NCI-H1417 (cell line): ENCODE results near the gene ABCG1.

Source experiments
- DNase-seq, 3 experiments: peaks; one replicate each; lab custom pipeline; 2025; lab: John Stamatoyannopoulos, UW

ABCG1 gene

GRCh38 chr21:42214081-42214750, 4.7 kb upstream of the ABCG1 start:
- DNase-seq = no peak

- DNase-seq = no peak
These were observed 4.0 kb upstream of the ABCG1 start for GRCh38 chr21:42214921-42215320.

GRCh38 chr21:42215942-42216725, 2.8 kb upstream of the ABCG1 start:
- no peak for DNase-seq

- no peak for DNase-seq
These were observed 2.0 kb upstream of the ABCG1 start for GRCh38 chr21:42216726-42217572.

- DNase-seq = peak; percentile 44 to 81 (median 72)
These were observed 732 bp downstream of the ABCG1 start for GRCh38 chr21:42219606-42220137.

- DNase-seq = peak; percentile 84 to 98 (median 88)
These were observed 1.3 kb downstream of the ABCG1 start for GRCh38 chr21:42220138-42220701.

- no peak for DNase-seq
These were observed 2.8 kb downstream of the ABCG1 start for GRCh38 chr21:42221581-42222345.

GRCh38 chr21:42222386-42222785, 3.4 kb downstream of the ABCG1 start:
- no peak for DNase-seq

GRCh38 chr21:42222821-42223390, 4.0 kb downstream of the ABCG1 start:
- DNase-seq = no peak

GRCh38 chr21:42223826-42224575, 5.1 kb downstream of the ABCG1 start:
- no peak for DNase-seq

- DNase-seq = no peak
These were observed 6.1 kb downstream of the ABCG1 start for GRCh38 chr21:42225042-42225441.

- DNase-seq = no peak
These were observed 6.7 kb downstream of the ABCG1 start for GRCh38 chr21:42225571-42226155.

- DNase-seq = no peak
These were observed 7.7 kb downstream of the ABCG1 start for GRCh38 chr21:42226626-42227025.

GRCh38 chr21:42227909-42228708, 9.2 kb downstream of the ABCG1 start:
- DNase-seq = peak in 2 of 3 experiments; percentile 17 to 57

GRCh38 chr21:42228709-42229220, 9.8 kb downstream of the ABCG1 start:
- no peak for DNase-seq

GRCh38 chr21:42229676-42230075, 10.7 kb downstream of the ABCG1 start:
- no peak for DNase-seq

- no peak for DNase-seq
These were observed 11.2 kb downstream of the ABCG1 start for GRCh38 chr21:42230178-42230577.

- DNase-seq = no peak
These were observed 11.7 kb downstream of the ABCG1 start for GRCh38 chr21:42230636-42231035.

GRCh38 chr21:42231756-42232155, 12.8 kb downstream of the ABCG1 start:
- no peak for DNase-seq
